OCI-LY3 (cell line): Measurements from ENCODE around the gene PHACTR2.
"Not testable (repeated sequence)": the region's sequence is repeated elsewhere in the genome, so short reads cannot be mapped to it uniquely, and the experiment has no call there.

Experiments used
- CTCF ChIP-seq: fragments of 200-600, 300-600 bp; sonication (generic); IDR thresholded peaks from 2 replicates; pipeline ENCODE4 v1.5.1; 2014; ENCODE audit warnings: antibody characterized with exemption, low read length, low read depth
- EZH2phosphoT487 ChIP-seq: fragments of 200-600 bp; shearing (Covaris generic); IDR thresholded peaks from 2 replicates; pipeline ENCODE4 v1.6.1; 2018; ENCODE audit warnings: antibody characterized with exemption, mixed run types, low read depth

GRCh38 chr6:143651328-143651727 is 26.4 kb upstream of the PHACTR2 start:
- not testable (repeated sequence) for TF ChIP-seq CTCF, EZH2phosphoT487
